Ishikawa (cell line): ENCODE results near the gene KCNN2.

Experiments
- CEBPB ChIP-seq: IDR thresholded peaks from 2 replicates; pipeline ENCODE4 v1.6.1; 2012
- CREB1 ChIP-seq: IDR thresholded peaks from 2 replicates; pipeline ENCODE4 v1.6.1; 2012; ENCODE audit warnings: low read depth
- EGR1 ChIP-seq: IDR thresholded peaks from 2 replicates; pipeline ENCODE4 v1.6.1; 2012
- EP300 ChIP-seq: IDR thresholded peaks from 2 replicates; pipeline ENCODE4 v1.6.1; 2012; ENCODE audit warnings: borderline replicate concordance
- RAD21 ChIP-seq: IDR thresholded peaks from 2 replicates; pipeline ENCODE4 v1.6.1; 2012; ENCODE audit warnings: low read depth
- REST ChIP-seq: IDR thresholded peaks from 2 replicates; pipeline ENCODE4 v1.6.1; 2012; ENCODE audit warnings: low read depth, mild to moderate bottlenecking
- TAF1 ChIP-seq: IDR thresholded peaks from 2 replicates; pipeline ENCODE4 v1.6.1; 2012; ENCODE audit warnings: low read depth, mild to moderate bottlenecking
- TEAD4 ChIP-seq: IDR thresholded peaks from 2 replicates; pipeline ENCODE4 v1.6.1; 2012
- USF1 ChIP-seq: IDR thresholded peaks from 2 replicates; pipeline ENCODE4 v1.6.1; 2012
- YY1 ChIP-seq: IDR thresholded peaks from 2 replicates; pipeline ENCODE4 v1.6.1; 2012; ENCODE audit warnings: low read depth
- ZBTB7A ChIP-seq: IDR thresholded peaks from 2 replicates; pipeline ENCODE4 v1.6.1; 2012; ENCODE audit warnings: low read depth

GRCh38 chr5:114327474-114327873 lies 34.4 kb upstream of the KCNN2 start:
- TF ChIP-seq EP300 = no peak
- no peak for TF ChIP-seq TEAD4
- TF ChIP-seq YY1 = no peak
- TF ChIP-seq TAF1 = no peak
- TF ChIP-seq USF1 = no peak
- TF ChIP-seq ZBTB7A = no peak
- no peak for TF ChIP-seq RAD21
- no peak for TF ChIP-seq CEBPB
- TF ChIP-seq CREB1 = no peak
- TF ChIP-seq REST = no peak
- TF ChIP-seq EGR1 = no peak
